KOPT-K1 (cell line): ENCODE measurements around the gene ANKRD44.

Experiments used
- H3K27ac ChIP-seq: fragments of 200-600 bp; sonication (generic); 2 replicates; pipeline ENCODE4 v1.5.1; 2016; ENCODE audit warnings: antibody characterized with exemption, mild to moderate bottlenecking, low read depth, low read length; ENCODE audit not compliant: poor library complexity, severe bottlenecking
- H3K36me3 ChIP-seq: fragments of 200-600 bp; sonication (generic); 2 replicates; pipeline ENCODE4 v1.5.1; 2017; ENCODE audit warnings: antibody characterized with exemption, mild to moderate bottlenecking, low read length, moderate library complexity; ENCODE audit not compliant: insufficient read depth
- H3K9me3 ChIP-seq: fragments of 200-600 bp; sonication (generic); 2 replicates; pipeline ENCODE4 v1.5.1; 2017; ENCODE audit warnings: antibody characterized with exemption, low read length, mild to moderate bottlenecking; ENCODE audit not compliant: insufficient read depth, poor library complexity, severe bottlenecking

The ANKRD44 gene

DNA sequence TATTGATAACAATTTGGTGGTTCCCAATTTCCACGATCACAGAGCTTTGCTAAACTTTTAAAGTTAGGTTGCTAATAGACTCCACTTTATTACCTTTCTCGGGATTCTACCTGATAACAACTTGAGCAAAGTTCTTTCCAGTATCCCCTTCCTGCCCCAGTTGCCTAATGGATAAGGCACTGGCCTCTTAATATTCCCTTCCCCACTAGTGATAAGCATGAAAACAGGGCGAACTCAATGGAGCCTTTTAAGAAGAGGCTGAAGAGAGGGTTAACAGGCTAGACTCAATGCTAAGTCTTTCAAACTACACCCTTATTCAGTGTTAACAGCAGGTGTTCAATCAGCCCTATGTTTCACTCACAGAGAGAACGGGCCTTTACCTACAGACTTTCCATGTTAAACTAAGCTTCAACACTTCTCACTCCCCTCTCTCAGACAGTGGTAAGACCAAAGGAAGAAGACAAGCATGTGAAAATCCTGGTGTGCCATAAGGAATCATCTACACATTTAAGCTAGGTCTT, 75.8 kb downstream of the ANKRD44 start:
- no peak overlapping the region for H3K27ac ChIP-seq
- no peaks in the 10 kb centered on the region for H3K36me3 ChIP-seq
- H3K9me3 ChIP-seq: no peaks in the 10 kb centered on the region

DNA sequence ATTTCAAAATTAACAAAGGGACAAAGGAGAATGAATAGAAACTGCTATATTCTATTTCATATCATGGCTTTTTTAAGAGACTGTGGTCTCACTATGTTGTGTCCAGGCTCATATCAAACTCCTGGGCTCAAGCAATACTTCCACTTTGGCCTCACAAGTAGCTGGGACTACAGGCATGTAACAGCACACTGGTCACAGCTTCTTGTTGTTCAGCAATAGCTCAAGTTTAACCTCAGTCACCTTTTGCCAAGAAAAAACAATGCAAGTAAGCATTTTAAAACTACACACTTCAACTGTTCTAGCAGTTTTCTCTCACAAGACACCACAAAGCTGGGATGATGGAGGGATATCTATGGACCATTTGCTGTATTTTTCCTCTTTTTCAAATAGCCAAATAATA, 77.1 kb downstream of the ANKRD44 start:
- Histone ChIP-seq H3K36me3 (no peaks in the 10 kb centered on the region), H3K27ac (no peak overlapping the region)

GRCh38 chr2:197232010-197232409, 78.6 kb downstream of the ANKRD44 start:
- no peaks in the 10 kb centered on the region for H3K9me3 ChIP-seq
- H3K36me3 ChIP-seq: no peaks in the 10 kb centered on the region
- no peak overlapping the region for H3K27ac ChIP-seq

More for the DNA sequence above, 77.1 kb downstream of the ANKRD44 start:
- no peaks in the 10 kb centered on the region for H3K9me3 ChIP-seq

DNA sequence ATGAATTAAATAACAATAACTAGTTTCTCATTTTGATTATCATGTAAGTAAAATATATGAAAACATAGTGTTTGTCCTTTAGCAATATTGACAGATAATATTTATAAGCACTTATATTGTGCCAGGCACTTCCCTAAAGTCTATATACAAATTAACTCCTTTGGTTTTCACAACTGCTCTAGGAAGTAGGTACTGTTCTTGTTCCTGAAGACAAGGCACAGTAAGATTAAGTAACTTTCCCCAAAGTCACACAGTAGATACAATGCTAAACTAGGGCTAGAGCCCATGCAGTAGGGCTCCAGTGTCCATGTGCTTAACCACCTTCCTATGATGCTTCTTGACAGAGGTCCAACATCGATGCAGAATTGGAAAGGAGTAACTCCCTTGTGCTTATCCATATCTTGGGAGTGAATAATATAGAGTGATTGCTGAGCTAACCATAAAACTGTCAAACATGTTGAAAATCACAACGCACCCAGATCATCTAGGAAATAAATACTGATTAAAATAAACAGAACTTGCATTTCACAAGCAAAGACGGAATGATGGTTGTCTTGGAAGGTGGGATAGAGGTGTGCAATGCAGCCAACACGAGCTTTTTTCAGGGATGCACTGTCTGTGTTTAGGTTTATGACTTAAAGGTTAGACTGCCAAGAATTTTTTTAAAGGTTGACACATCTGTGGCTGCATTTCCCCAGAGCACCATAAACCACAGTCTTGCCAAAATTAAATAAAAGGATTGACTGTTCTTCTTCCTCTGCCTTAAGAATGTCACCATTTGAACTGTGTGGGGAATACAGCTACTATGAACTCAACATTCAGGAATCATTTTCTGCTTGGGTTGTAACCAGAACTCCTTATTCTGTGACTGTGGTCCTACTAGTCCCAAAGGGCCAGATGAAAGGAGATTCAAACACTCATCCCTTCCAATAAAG, 80.8 kb downstream of the ANKRD44 start:
- H3K36me3 ChIP-seq: no peaks in the 10 kb centered on the region
- H3K9me3 ChIP-seq: no peaks in the 10 kb centered on the region
- H3K27ac ChIP-seq: no peak overlapping the region

DNA sequence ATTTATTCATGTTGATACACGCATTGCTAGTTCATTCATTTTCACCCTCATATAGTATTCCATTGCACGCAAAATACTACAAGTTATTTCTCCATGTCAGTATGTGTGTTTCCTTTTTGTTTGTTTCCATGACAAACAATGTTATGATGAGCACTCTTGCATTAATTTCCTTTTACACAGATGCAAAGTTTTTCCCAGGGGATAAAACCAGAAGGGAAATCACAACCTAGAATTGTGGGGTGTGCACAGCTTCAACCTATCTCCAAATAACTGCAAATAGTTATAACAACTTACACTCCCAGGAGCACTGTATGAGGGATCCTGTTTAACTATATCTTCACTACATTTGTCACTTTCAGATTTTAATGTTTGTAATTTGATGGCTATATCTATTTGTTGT, 87.1 kb downstream of the ANKRD44 start:
- H3K9me3 ChIP-seq: no peaks in the 10 kb centered on the region
- no peaks in the 10 kb centered on the region for H3K36me3 ChIP-seq
- H3K27ac ChIP-seq: no peak overlapping the region

- no peaks in the 10 kb centered on the region for H3K36me3 ChIP-seq
- no peaks in the 10 kb centered on the region for H3K9me3 ChIP-seq
- H3K27ac ChIP-seq: no peak overlapping the region
Measured at GRCh38 chr2:197219636-197220035, 90.9 kb downstream of the ANKRD44 start.

DNA sequence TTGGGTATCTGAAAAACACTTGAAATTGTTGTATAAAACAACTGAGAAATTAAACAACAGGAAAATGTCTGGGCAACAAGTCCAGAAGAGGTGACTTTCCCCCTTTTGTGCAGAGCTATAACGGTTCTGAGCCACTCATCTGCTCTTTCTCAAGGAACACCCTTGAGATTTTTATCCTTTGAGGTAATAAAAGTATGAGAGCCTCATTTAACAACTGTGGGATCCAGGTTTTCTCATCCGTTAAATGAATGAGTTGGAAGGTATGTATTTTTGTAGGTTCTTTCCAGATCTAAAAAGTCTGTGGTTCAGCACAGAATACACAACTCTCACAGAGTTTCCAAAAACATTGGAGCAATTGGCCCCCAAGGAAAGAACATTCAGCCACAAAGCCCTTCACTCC, 93.0 kb downstream of the ANKRD44 start:
- no peaks in the 10 kb centered on the region for H3K36me3 ChIP-seq
- no peak overlapping the region for H3K27ac ChIP-seq
- H3K9me3 ChIP-seq: no peaks in the 10 kb centered on the region

- Histone ChIP-seq H3K27ac (no peak overlapping the region), H3K36me3 (no peaks in the 10 kb centered on the region), H3K9me3 (no peaks in the 10 kb centered on the region)
Measured at GRCh38 chr2:197216361-197216979, 94.1 kb downstream of the ANKRD44 start.

DNA sequence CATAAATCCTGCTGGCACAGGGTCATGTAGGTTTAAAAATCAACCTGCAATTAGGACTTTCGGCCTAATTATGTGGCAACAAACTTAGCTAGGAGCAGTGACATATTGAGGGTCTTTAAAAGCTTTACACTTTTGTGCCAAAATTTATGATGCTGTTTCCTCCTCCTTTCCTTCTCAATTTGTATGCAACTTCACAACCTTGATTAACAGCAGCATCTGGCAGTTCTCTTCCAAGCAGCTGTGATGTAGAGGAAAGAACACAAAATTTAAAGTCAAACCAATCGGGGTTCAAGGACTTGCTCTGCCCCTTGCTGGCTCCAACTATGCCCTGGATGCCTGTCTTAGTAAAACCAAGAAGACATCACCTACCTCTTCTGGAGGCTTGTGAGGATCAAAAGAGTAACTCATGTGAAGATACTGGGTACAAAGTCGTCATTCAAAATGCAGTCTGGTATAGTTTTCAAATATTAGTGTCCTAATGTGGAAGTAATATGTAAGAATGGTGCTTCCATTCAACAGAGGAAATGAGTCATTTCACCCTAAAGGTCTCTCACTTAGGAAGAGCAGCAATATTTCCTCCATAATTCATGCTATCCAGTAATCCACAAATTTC, 94.7 kb downstream of the ANKRD44 start:
- Histone ChIP-seq H3K36me3 (no peaks in the 10 kb centered on the region), H3K9me3 (no peaks in the 10 kb centered on the region), H3K27ac (no peak overlapping the region)

GRCh38 chr2:197212344-197213262, 98.0 kb downstream of the ANKRD44 start:
- Histone ChIP-seq H3K36me3 (no peaks in the 10 kb centered on the region), H3K9me3 (no peaks in the 10 kb centered on the region), H3K27ac (peak overlapping the region; percentile 55)

DNA sequence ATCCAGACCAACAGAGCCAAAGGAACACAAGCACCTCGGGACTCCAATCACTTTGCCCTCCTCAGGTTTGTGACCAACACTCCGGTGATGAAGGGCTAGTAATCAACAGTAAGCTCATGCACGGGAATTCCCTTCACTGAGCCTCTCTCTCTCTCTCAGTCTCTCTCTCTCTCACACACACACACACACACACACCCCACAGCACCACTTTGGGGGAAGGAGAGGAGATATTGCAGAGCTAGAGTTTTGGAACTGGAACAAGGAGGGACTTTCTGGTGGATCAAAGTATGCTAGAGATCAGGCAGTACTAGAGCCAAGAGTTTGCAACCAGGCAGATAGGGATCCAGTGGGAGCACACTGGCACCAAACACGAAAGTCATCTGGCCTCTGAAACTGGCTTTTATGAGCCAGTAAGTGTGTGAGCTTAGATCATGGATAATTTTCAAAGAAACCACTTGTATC, 98.7 kb downstream of the ANKRD44 start:
- Histone ChIP-seq H3K27ac (peak overlapping the region; percentile 55), H3K9me3 (no peaks in the 10 kb centered on the region), H3K36me3 (no peaks in the 10 kb centered on the region)

DNA sequence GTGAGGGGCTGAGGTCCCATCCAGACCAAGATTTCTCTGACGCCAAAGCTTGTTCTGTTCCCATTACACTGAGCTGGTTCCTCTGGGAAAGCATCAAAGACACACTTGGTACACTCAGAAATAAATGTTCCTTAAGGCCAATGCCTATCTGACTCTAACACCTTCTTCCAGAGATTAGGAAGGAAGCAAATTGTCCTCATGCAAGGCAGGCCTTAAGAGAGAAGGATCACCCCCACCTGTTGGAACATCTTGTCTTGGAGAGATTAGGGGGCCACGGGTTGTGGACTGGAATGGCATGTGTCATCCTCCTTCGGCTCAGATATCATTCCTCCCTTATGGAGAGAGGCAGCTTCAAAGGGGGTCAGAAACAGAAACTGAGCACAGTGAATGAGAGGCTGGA, 100.2 kb downstream of the ANKRD44 start:
- Histone ChIP-seq H3K9me3 (no peaks in the 10 kb centered on the region), H3K36me3 (no peaks in the 10 kb centered on the region), H3K27ac (peak overlapping the region; percentile 40)

GRCh38 chr2:197209742-197210408, 100.7 kb downstream of the ANKRD44 start:
- peak overlapping the region; percentile 40 for H3K27ac ChIP-seq
- H3K36me3 ChIP-seq: no peaks in the 10 kb centered on the region
- no peaks in the 10 kb centered on the region for H3K9me3 ChIP-seq

DNA sequence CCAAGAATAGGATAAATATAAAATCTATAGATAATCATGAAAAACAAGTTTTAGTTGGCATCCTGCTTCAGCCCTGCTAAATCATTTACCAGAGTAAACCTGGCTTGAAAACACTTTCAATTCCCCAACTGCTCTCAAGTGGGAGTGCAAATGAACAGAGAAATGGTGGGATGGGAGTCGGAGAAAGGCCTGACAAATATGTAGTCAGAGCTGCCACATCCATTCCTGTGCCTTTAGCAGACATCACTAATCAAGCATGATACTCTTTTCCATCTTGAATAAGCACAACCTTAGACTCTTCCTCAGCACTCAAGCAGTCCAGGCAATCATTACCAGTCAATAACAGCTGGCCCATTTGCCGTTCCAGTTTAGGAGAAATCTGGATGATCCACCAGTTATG, 101.3 kb downstream of the ANKRD44 start:
- H3K36me3 ChIP-seq: no peaks in the 10 kb centered on the region
- H3K9me3 ChIP-seq: no peaks in the 10 kb centered on the region
- peak overlapping the region; percentile 40 for H3K27ac ChIP-seq
